ENCODE results near the gene KCNT2.
"Not testable (repeated sequence)": the region's sequence is repeated elsewhere in the genome, so short reads cannot be mapped to it uniquely, and the experiment has no call there.

The KCNT2 gene

GRCh38 chr1:196263086-196263485 is 345.2 kb downstream of the KCNT2 start:
- H3K27me3 ChIP-seq (ENCODE audit: low read depth); in situ Hi-C loops (cut with MboI; ENCODE audit: low sequenced_read_pairs); DNase-seq (ENCODE audit: low spot score in 2 of 2); H3K4me3 ChIP-seq; H3K36me3 ChIP-seq (replicated peaks); H3K9me3 ChIP-seq; H3K4me1 ChIP-seq: not testable (repeated sequence)

- Histone ChIP-seq H3K36me3 (replicated peaks) (no peaks in the 10 kb centered on the region), H3K9me3 (no peaks in the 10 kb centered on the region), H3K4me1 (no peaks in the 10 kb centered on the region), H3K27me3 (ENCODE audit: low read depth) (no peaks in the 10 kb centered on the region), H3K4me3 (no peak overlapping the region)
- in situ Hi-C loops (cut with MboI; ENCODE audit: low sequenced_read_pairs), result no loop called here
- no peak for DNase-seq (ENCODE audit: low spot score in 2 of 2)
Measured at GRCh38 chr1:196260270-196260669, 348.0 kb downstream of the KCNT2 start.

- Histone ChIP-seq H3K36me3 (replicated peaks) (no peaks in the 10 kb centered on the region), H3K9me3 (no peaks in the 10 kb centered on the region), H3K27me3 (ENCODE audit: low read depth) (no peaks in the 10 kb centered on the region), H3K4me3 (no peak overlapping the region), H3K4me1 (peaks cover 2% of the 10 kb centered on the region; the same call in 1 of the 2 replicates)
- DNase-seq (ENCODE audit: low spot score in 2 of 2), result no peak
- in situ Hi-C loops (cut with MboI; ENCODE audit: low sequenced_read_pairs), result no loop called here
Measured at GRCh38 chr1:196259316-196259715, 348.9 kb downstream of the KCNT2 start.

GRCh38 chr1:196255762-196256161 is 352.5 kb downstream of the KCNT2 start:
- Histone ChIP-seq H3K9me3 (no peaks in the 10 kb centered on the region), H3K27me3 (ENCODE audit: low read depth) (no peaks in the 10 kb centered on the region), H3K36me3 (replicated peaks) (no peaks in the 10 kb centered on the region), H3K4me1 (peaks cover 2% of the 10 kb centered on the region; the same call in 1 of the 2 replicates), H3K4me3 (no peak overlapping the region)
- in situ Hi-C loops (cut with MboI; ENCODE audit: low sequenced_read_pairs), result no loop called here
- no peak for DNase-seq (ENCODE audit: low spot score in 2 of 2)

GRCh38 chr1:196229546-196229945 is 378.7 kb downstream of the KCNT2 start:
- in situ Hi-C loops (cut with MboI; ENCODE audit: low sequenced_read_pairs), result no loop called here

GRCh38 chr1:196214866-196215265 is 393.4 kb downstream of the KCNT2 start:
- DNase-seq (ENCODE audit: low spot score in 2 of 2), result no peak
- no peaks in the 10 kb centered on the region for H3K27me3 ChIP-seq (ENCODE audit: low read depth)
- H3K4me1 ChIP-seq, result no peaks in the 10 kb centered on the region
- in situ Hi-C loops (cut with MboI; ENCODE audit: low sequenced_read_pairs), result no loop called here
- H3K9me3 ChIP-seq, result no peaks in the 10 kb centered on the region; the same call in 1 of the 2 replicates
- H3K36me3 ChIP-seq (replicated peaks), result no peaks in the 10 kb centered on the region
- H3K4me3 ChIP-seq, result no peak overlapping the region

More at GRCh38 chr1:196229546-196229945, 378.7 kb downstream of the KCNT2 start:
- H3K27me3 ChIP-seq (ENCODE audit: low read depth), result no peaks in the 10 kb centered on the region
- H3K4me1 ChIP-seq, result no peaks in the 10 kb centered on the region
- H3K9me3 ChIP-seq, result no peaks in the 10 kb centered on the region
- H3K36me3 ChIP-seq (replicated peaks), result no peaks in the 10 kb centered on the region
- no peak for DNase-seq (ENCODE audit: low spot score in 2 of 2)
- no peak overlapping the region for H3K4me3 ChIP-seq

GRCh38 chr1:196209983-196210382 is 398.3 kb downstream of the KCNT2 start:
- no peak for DNase-seq (ENCODE audit: low spot score in 2 of 2)
- H3K4me3 ChIP-seq, result no peak overlapping the region
- no peaks in the 10 kb centered on the region for H3K36me3 ChIP-seq (replicated peaks)
- in situ Hi-C loops (cut with MboI; ENCODE audit: low sequenced_read_pairs), result no loop called here
- no peaks in the 10 kb centered on the region for H3K4me1 ChIP-seq
- no peaks in the 10 kb centered on the region for H3K27me3 ChIP-seq (ENCODE audit: low read depth)
- H3K9me3 ChIP-seq, result no peaks in the 10 kb centered on the region; the same call in 1 of the 2 replicates

- H3K4me1 ChIP-seq, result no peaks in the 10 kb centered on the region
- in situ Hi-C loops (cut with MboI; ENCODE audit: low sequenced_read_pairs), result no loop called here
- no peaks in the 10 kb centered on the region for H3K36me3 ChIP-seq (replicated peaks)
- H3K9me3 ChIP-seq, result no peaks in the 10 kb centered on the region
- H3K27me3 ChIP-seq (ENCODE audit: low read depth), result no peaks in the 10 kb centered on the region
- DNase-seq (ENCODE audit: low spot score in 2 of 2), result no peak
- H3K4me3 ChIP-seq, result no peak overlapping the region
Measured at GRCh38 chr1:196209265-196209664, 399.0 kb downstream of the KCNT2 start.

GRCh38 chr1:196207612-196208217 is 400.5 kb downstream of the KCNT2 start:
- Histone ChIP-seq H3K9me3 (no peaks in the 10 kb centered on the region), H3K36me3 (replicated peaks) (no peaks in the 10 kb centered on the region), H3K4me1 (no peaks in the 10 kb centered on the region), H3K4me3 (no peak overlapping the region), H3K27me3 (ENCODE audit: low read depth) (no peaks in the 10 kb centered on the region)
- DNase-seq (ENCODE audit: low spot score in 2 of 2), result no peak
- in situ Hi-C loops (cut with MboI; ENCODE audit: low sequenced_read_pairs), result no loop called here

- Histone ChIP-seq H3K4me1 (no peaks in the 10 kb centered on the region), H3K27me3 (ENCODE audit: low read depth) (no peaks in the 10 kb centered on the region), H3K4me3 (no peak overlapping the region), H3K36me3 (replicated peaks) (no peaks in the 10 kb centered on the region), H3K9me3 (no peaks in the 10 kb centered on the region)
- in situ Hi-C loops (cut with MboI; ENCODE audit: low sequenced_read_pairs), result no loop called here
- no peak for DNase-seq (ENCODE audit: low spot score in 2 of 2)
Measured at GRCh38 chr1:196205882-196206281, 402.4 kb downstream of the KCNT2 start.

GRCh38 chr1:196196486-196196885 is 411.8 kb downstream of the KCNT2 start:
- in situ Hi-C loops (cut with MboI; ENCODE audit: low sequenced_read_pairs), result no loop called here
- no peak for DNase-seq (ENCODE audit: low spot score in 2 of 2)
- Histone ChIP-seq H3K4me1 (no peaks in the 10 kb centered on the region), H3K9me3 (no peaks in the 10 kb centered on the region), H3K27me3 (ENCODE audit: low read depth) (no peaks in the 10 kb centered on the region), H3K36me3 (replicated peaks) (no peaks in the 10 kb centered on the region), H3K4me3 (no peak overlapping the region)

- Histone ChIP-seq H3K4me3 (no peak overlapping the region), H3K27me3 (ENCODE audit: low read depth) (no peaks in the 10 kb centered on the region), H3K4me1 (no peaks in the 10 kb centered on the region), H3K9me3 (no peaks in the 10 kb centered on the region), H3K36me3 (replicated peaks) (no peaks in the 10 kb centered on the region)
- in situ Hi-C loops (cut with MboI; ENCODE audit: low sequenced_read_pairs), result no loop called here
- no peak for DNase-seq (ENCODE audit: low spot score in 2 of 2)
Measured at GRCh38 chr1:196193896-196194559, 414.2 kb downstream of the KCNT2 start.

- Histone ChIP-seq H3K9me3 (no peaks in the 10 kb centered on the region), H3K36me3 (replicated peaks) (no peaks in the 10 kb centered on the region), H3K27me3 (ENCODE audit: low read depth) (no peaks in the 10 kb centered on the region), H3K4me1 (no peaks in the 10 kb centered on the region), H3K4me3 (no peak overlapping the region)
- no peak for DNase-seq (ENCODE audit: low spot score in 2 of 2)
- in situ Hi-C loops (cut with MboI; ENCODE audit: low sequenced_read_pairs), result no loop called here
Measured at GRCh38 chr1:196183941-196184340, 424.3 kb downstream of the KCNT2 start.

GRCh38 chr1:196181594-196181878 is 426.7 kb downstream of the KCNT2 start:
- no peaks in the 10 kb centered on the region for H3K4me1 ChIP-seq
- in situ Hi-C loops (cut with MboI; ENCODE audit: low sequenced_read_pairs), result no loop called here
- H3K9me3 ChIP-seq, result no peaks in the 10 kb centered on the region
- no peak overlapping the region for H3K4me3 ChIP-seq
- no peaks in the 10 kb centered on the region for H3K36me3 ChIP-seq (replicated peaks)
- no peaks in the 10 kb centered on the region for H3K27me3 ChIP-seq (ENCODE audit: low read depth)
- no peak for DNase-seq (ENCODE audit: low spot score in 2 of 2)
